Endothelial cell of umbilical vein (primary cell): ENCODE measurements around the gene LIPG. TPM values are rescaled to one million over a fixed set of nuclear protein-coding genes. Genes with fewer than 3 reads are reported as not detected.

Source experiments
- BruUV-seq: library from RNA; stranded (reverse); fragments of 400-500 nt; replicated peaks from 2 replicates; lab custom pipeline; 2021; lab: Mats Ljungman, UMichigan
- CTCF ChIA-PET: fragments of 300-600, 350-600 bp; sonication (Branson Sonifier 250); formaldehyde crosslinking; loops from one replicate; lab custom pipeline; 2021; ENCODE audit warnings: antibody characterized with exemption, inconsistent platforms; lab: Charles Lee
- POLR2A ChIA-PET: fragments of 300-600, 350-600 bp; sonication (Branson Sonifier 250); formaldehyde crosslinking; loops from one replicate; lab custom pipeline; 2021; ENCODE audit warnings: antibody characterized with exemption, inconsistent platforms; lab: Charles Lee
- DNase-seq: peaks from one replicate; pipeline ENCODE4 v3.0.0-alpha.2; 2011; ENCODE audit warnings: low read depth, low spot score
- FAIRE-seq: peaks from 2 replicates; lab custom pipeline; 2011; peaks lifted over from hg19 to GRCh38; lab: Jason Lieb, UNC
- H2AFZ ChIP-seq: 2 replicates; pipeline ENCODE4 v1.6.0; 2012; ENCODE audit warnings: low read depth, low read length, control low read depth, inconsistent platforms
- H3K27ac ChIP-seq: 2 replicates; pipeline ENCODE4 v1.5.1; 2011; ENCODE audit warnings: low read depth, mild to moderate bottlenecking, control low read depth, low read length, moderate library complexity; ENCODE audit not compliant: insufficient read depth
- H3K27me3 ChIP-seq, 2 experiments: 2 replicates each; pipeline versions ENCODE4 v1.6.0 to v1.6.1; 2011; ENCODE audit warnings: low read length in 2 of 2, mixed read lengths in 1 of 2; ENCODE audit not compliant: control insufficient read depth in 2 of 2, insufficient read depth in 2 of 2
- H3K36me3 ChIP-seq, 2 experiments: 2 replicates in 1 of 2; 3 replicates in 1 of 2; pipeline ENCODE4 v1.5.1; 2011; ENCODE audit warnings: low read length in 2 of 2, mild to moderate bottlenecking in 1 of 2, moderate library complexity in 1 of 2; ENCODE audit not compliant: control insufficient read depth in 2 of 2, insufficient read depth in 2 of 2; ENCODE audit errors: extremely low read depth in 1 of 2
- H3K4me1 ChIP-seq: 3 replicates; pipeline ENCODE4 v1.5.1; 2011; ENCODE audit warnings: mild to moderate bottlenecking, low read length; ENCODE audit not compliant: control insufficient read depth, insufficient read depth; ENCODE audit errors: extremely low read depth
- H3K4me2 ChIP-seq: 2 replicates; pipeline ENCODE4 v1.6.1; 2011; ENCODE audit warnings: low read length, control low read depth, mixed read lengths; ENCODE audit not compliant: insufficient read depth
- H3K4me3 ChIP-seq, 3 experiments: fragments of 200-600 bp in 1 of 3; sonication (generic), shearing (Covaris generic) in 1 of 3; replicated peaks in 1 of 3; 2 replicates each; pipeline ENCODE4 v1.5.1; 2011 to 2016; ENCODE audit warnings: control low read depth in 3 of 3, low read length in 3 of 3, mild to moderate bottlenecking in 2 of 3, inconsistent platforms in 1 of 3, low read depth in 1 of 3, moderate library complexity in 1 of 3; ENCODE audit not compliant: insufficient read depth in 1 of 3
- H3K79me2 ChIP-seq: 2 replicates; pipeline ENCODE4 v1.6.0; 2012; ENCODE audit warnings: low read length, inconsistent platforms; ENCODE audit not compliant: control insufficient read depth, insufficient read depth
- H3K9ac ChIP-seq: replicated peaks from 2 replicates; pipeline ENCODE3; 2011; ENCODE audit warnings: low read length, control low read depth; ENCODE audit not compliant: insufficient read depth; ENCODE audit errors: extremely low read depth
- H3K9me1 ChIP-seq: replicated peaks from 3 replicates; pipeline ENCODE4 v1.6.0; 2011; ENCODE audit warnings: mild to moderate bottlenecking, low read length; ENCODE audit not compliant: control insufficient read depth, insufficient read depth; ENCODE audit errors: extremely low read depth
- H3K9me3 ChIP-seq: replicated peaks from 2 replicates; pipeline ENCODE4 v1.5.1; 2012; ENCODE audit warnings: low read length, inconsistent platforms; ENCODE audit not compliant: control insufficient read depth, insufficient read depth
- H4K20me1 ChIP-seq: replicated peaks from 2 replicates; pipeline ENCODE3; 2011; ENCODE audit warnings: mild to moderate bottlenecking, low read length; ENCODE audit not compliant: control insufficient read depth, insufficient read depth; ENCODE audit errors: extremely low read depth
- CTCF ChIP-seq, 2 donors: IDR thresholded peaks; 1 replicate in 1 of 2; 2 replicates in 1 of 2; pipeline ENCODE4 v1.5.1; 2011; ENCODE audit warnings: low read length in 2 of 2, mild to moderate bottlenecking in 2 of 2, moderate library complexity in 2 of 2, control low read depth in 1 of 2, inconsistent platforms in 1 of 2, low read depth in 1 of 2; ENCODE audit not compliant: insufficient read depth in 1 of 2; ENCODE audit errors: extremely low read depth in 1 of 2
- EZH2 ChIP-seq: IDR thresholded peaks from 2 replicates; pipeline ENCODE4 v1.6.1; 2012; ENCODE audit warnings: borderline replicate concordance, low read depth, mild to moderate bottlenecking, moderate library complexity, low read length, inconsistent platforms; ENCODE audit not compliant: severe bottlenecking
- FOS ChIP-seq: IDR thresholded peaks from 2 replicates; pipeline ENCODE4 v1.6.1; 2011; ENCODE audit warnings: mild to moderate bottlenecking, low read length, moderate library complexity, borderline replicate concordance; ENCODE audit not compliant: insufficient read depth
- GATA2 ChIP-seq: IDR thresholded peaks from 2 replicates; pipeline ENCODE4 v1.7.0; 2011; ENCODE audit warnings: low read depth, mild to moderate bottlenecking, moderate library complexity, mixed read lengths, low read length; ENCODE audit not compliant: insufficient read length, insufficient read depth
- JUN ChIP-seq: IDR thresholded peaks from 2 replicates; pipeline ENCODE4 v1.6.1; 2011; ENCODE audit warnings: borderline replicate concordance, low read depth; ENCODE audit not compliant: insufficient read length, insufficient read depth
- MYC ChIP-seq: IDR thresholded peaks from one replicate; pipeline ENCODE4 v1.6.1; 2011; ENCODE audit warnings: mild to moderate bottlenecking, low read depth, low read length
- POLR2A ChIP-seq: IDR thresholded peaks from 2 replicates; pipeline ENCODE4 v1.6.1; 2012; ENCODE audit warnings: low read depth, mild to moderate bottlenecking, control low read depth, low read length
- POLR2AphosphoS5 ChIP-seq: IDR thresholded peaks from 2 replicates; pipeline ENCODE4 v1.6.1; 2012; ENCODE audit warnings: low read depth, mild to moderate bottlenecking, control low read depth, low read length, moderate library complexity; ENCODE audit not compliant: insufficient read depth
- dilution Hi-C: fragments of 300-500 bp; cut with MboI; formaldehyde crosslinking; loops from one replicate; pipeline ENCODE4 v1.15.0; 2019; ENCODE audit warnings: low sequenced_read_pairs; ENCODE audit not compliant: extremely low pct_ligation_motif_present
- intact Hi-C: fragments of 100-400 bp; cut with micrococcal nuclease; formaldehyde crosslinking; loops from one replicate; pipeline ENCODE4 v1.10.0; 2022
- polyA plus RNA-seq, 4 experiments: library from polyadenylated mRNA; depleted of rRNA in 3 of 4; stranded (reverse) in 3 of 4; unstranded in 1 of 4; fragments of >200 nt; gene quantifications; 2 replicates each; pipeline versions ENCODE4 v1.2.1 to v1.2.3, GENCODE V29; 2011 to 2012; ENCODE audit warnings: missing spikeins in 1 of 4
- total RNA-seq: library from RNA; stranded (reverse); gene quantifications from 2 replicates; pipeline ENCODE4 v1.2.3, GENCODE V29; 2021
- TF ChIP-seq, protein P1 (sequence below): IDR thresholded peaks from 2 replicates; pipeline ENCODE4 v1.6.1; 2011; ENCODE audit not compliant: insufficient read depth, insufficient read length

Gene LIPG
- total and polyA plus RNA-seq, 2 donors (not counting 3 experiments of a cell fraction or from before 2014, with no cell fraction given): 80.6 to 86.3 TPM

GRCh38 chr18:49631146-49631866, 69.4 kb downstream of the LIPG start:
- H3K79me2 ChIP-seq: no peaks in the 10 kb centered on the region
- dilution Hi-C loops: no loop called here
- POLR2A ChIA-PET: no interaction called here
- H3K27ac ChIP-seq: no peak overlapping the region
- H3K4me1 ChIP-seq: no peaks in the 10 kb centered on the region
- CTCF ChIA-PET: no interaction called here
- no peaks in the 10 kb centered on the region for H4K20me1 ChIP-seq
- H3K9me1 ChIP-seq: no peaks in the 10 kb centered on the region
- FAIRE-seq: no peak
- no peak overlapping the region for H3K4me3 ChIP-seq
- no TSS peak for BruUV-seq
- H3K9me3 ChIP-seq: no peaks in the 10 kb centered on the region
- no peak overlapping the region for H3K9ac ChIP-seq
- H3K36me3 ChIP-seq: no peaks in the 10 kb centered on the region
- no peak for TF ChIP-seq POLR2A
- no peak for TF ChIP-seq MYC
- no peak for TF ChIP-seq POLR2AphosphoS5
- no peak for TF ChIP-seq FOS
- no peak for TF ChIP-seq GATA2
- no peak for TF ChIP-seq CTCF (IDR thresholded peaks at IDR 0.05; ENCODE audit: extremely low read depth in 1 of 2, insufficient read depth in 1 of 2, low read depth in 1 of 2, low read length in 2 of 2)
- no peak for TF ChIP-seq JUN
- TF ChIP-seq, protein P1, sequence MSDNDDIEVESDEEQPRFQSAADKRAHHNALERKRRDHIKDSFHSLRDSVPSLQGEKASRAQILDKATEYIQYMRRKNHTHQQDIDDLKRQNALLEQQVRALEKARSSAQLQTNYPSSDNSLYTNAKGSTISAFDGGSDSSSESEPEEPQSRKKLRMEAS: no peak
- TF ChIP-seq EZH2: no peak
- peaks cover 0 to 3% of the 10 kb centered on the region in 2 experiments for H3K27me3 ChIP-seq
- intact Hi-C loops: no loop called here
- H2AFZ ChIP-seq: no peak overlapping the region
- no peak for DNase-seq
- no peak overlapping the region for H3K4me2 ChIP-seq
